SK-N-SH (cell line): Measurements from ENCODE around the gene AARS2. TPM values are rescaled to one million over a fixed set of nuclear protein-coding genes. Genes with fewer than 3 reads are reported as not detected.

ENCODE experiments used
- CTCF ChIA-PET: fragments of 300-600, 350-600 bp; formaldehyde crosslinking; extraction: SDS; loops from one replicate; lab custom pipeline; 2021; lab: Yijun Ruan, JAX
- POLR2A ChIA-PET: fragments of 350-600 bp; sonication (Branson Sonifier 250); formaldehyde crosslinking; extraction: SDS; loops from one replicate; lab custom pipeline; 2020; ENCODE audit warnings: antibody characterized with exemption, inconsistent platforms; lab: Yijun Ruan, JAX
- DNase-seq: peaks from one replicate; pipeline ENCODE4 v3.0.0; 2012
- H2AFZ ChIP-seq: fragments of 200-600 bp; sonication (generic); 2 replicates; pipeline ENCODE4 v1.8.1; 2016; ENCODE audit warnings: antibody characterized with exemption, mild to moderate bottlenecking, low read depth
- H3F3A ChIP-seq: fragments of 200-600 bp; sonication (generic); replicated peaks from 2 replicates; pipeline ENCODE3; 2016; ENCODE audit warnings: antibody characterized with exemption, mild to moderate bottlenecking; ENCODE audit not compliant: insufficient read depth
- H3K27ac ChIP-seq, 2 experiments: fragments of 200-500 bp in 1 of 2; fragments of 200-600 bp in 1 of 2; sonication (Bioruptor generic) in 1 of 2; sonication (generic), shearing (Covaris generic) in 1 of 2; 2 replicates each; pipeline versions ENCODE4 v1.5.1 to v1.6.1; 2014 to 2016; ENCODE audit warnings: low read depth in 2 of 2, inconsistent platforms in 1 of 2, low read length in 1 of 2, mild to moderate bottlenecking in 1 of 2, mixed read lengths in 1 of 2
- H3K27me3 ChIP-seq: fragments of 200-600 bp; sonication (generic), shearing (Covaris generic); 2 replicates; pipeline ENCODE4 v1.6.1; 2016; ENCODE audit warnings: mixed run types; ENCODE audit not compliant: insufficient read depth
- H3K36me3 ChIP-seq, 2 experiments: fragments of 200-500 bp in 1 of 2; fragments of 200-600 bp in 1 of 2; sonication (Bioruptor generic) in 1 of 2; sonication (generic) in 1 of 2; replicated peaks in 1 of 2; 2 replicates each; pipeline versions ENCODE3 to v1.5.1; 2014 to 2016; ENCODE audit warnings: low read length in 1 of 2, mild to moderate bottlenecking in 1 of 2; ENCODE audit not compliant: insufficient read depth in 2 of 2, control insufficient read depth in 1 of 2
- H3K4me1 ChIP-seq, 2 experiments: fragments of 200-500 bp in 1 of 2; fragments of 200-600 bp in 1 of 2; sonication (Bioruptor generic) in 1 of 2; sonication (generic), shearing (Covaris generic) in 1 of 2; 2 replicates each; pipeline versions ENCODE4 v1.5.1 to v1.6.1; 2014 to 2016; ENCODE audit warnings: low read depth in 1 of 2, low read length in 1 of 2, mixed run types in 1 of 2; ENCODE audit not compliant: insufficient read depth in 2 of 2, control insufficient read depth in 1 of 2
- H3K4me2 ChIP-seq: fragments of 200-600 bp; sonication (generic), shearing (Covaris generic); 2 replicates; pipeline ENCODE4 v1.6.1; 2017; ENCODE audit warnings: mixed run types
- H3K4me3 ChIP-seq, 2 experiments: fragments of 200-500 bp in 1 of 2; fragments of 200-600 bp in 1 of 2; sonication (Bioruptor generic) in 1 of 2; sonication (generic), shearing (Covaris generic) in 1 of 2; 2 replicates each; pipeline versions ENCODE4 v1.5.1 to v1.8.1; 2014 to 2016; ENCODE audit warnings: low read depth in 2 of 2, inconsistent platforms in 1 of 2, low read length in 1 of 2, mild to moderate bottlenecking in 1 of 2, mixed read lengths in 1 of 2, moderate library complexity in 1 of 2
- H3K79me2 ChIP-seq: fragments of 200-600 bp; sonication (generic); 2 replicates; pipeline ENCODE4 v1.8.1; 2017; ENCODE audit warnings: mild to moderate bottlenecking; ENCODE audit not compliant: insufficient read depth
- H3K9ac ChIP-seq: fragments of 200-600 bp; sonication (generic); 2 replicates; pipeline ENCODE4 v1.6.1; 2017; ENCODE audit warnings: mixed run types
- H3K9me2 ChIP-seq: fragments of 200-600 bp; sonication (generic); 2 replicates; pipeline ENCODE4 v1.6.1; 2017; ENCODE audit warnings: mixed run types
- H3K9me3 ChIP-seq: fragments of 200-600 bp; sonication (generic); 2 replicates; pipeline ENCODE4 v1.6.1; 2017; ENCODE audit warnings: mixed run types, mild to moderate bottlenecking, moderate library complexity
- H4K20me1 ChIP-seq: fragments of 200-600 bp; sonication (generic); 2 replicates; pipeline ENCODE4 v1.6.1; 2017; ENCODE audit warnings: mild to moderate bottlenecking, mixed run types; ENCODE audit not compliant: insufficient read depth
- FOSL2 ChIP-seq: IDR thresholded peaks from 2 replicates; pipeline ENCODE4 v1.4.0; 2012; ENCODE audit warnings: low read depth, mild to moderate bottlenecking, moderate library complexity, borderline replicate concordance
- IRF3 ChIP-seq: fragments of 150-350 bp; IDR thresholded peaks from 2 replicates; pipeline ENCODE4 v1.6.1; 2016; ENCODE audit warnings: mild to moderate bottlenecking, low read depth, low read length
- POLR2AphosphoS5 ChIP-seq: IDR thresholded peaks from 2 replicates; pipeline ENCODE4 v1.6.1; 2012; ENCODE audit warnings: low read depth, low read length
- RCOR1 ChIP-seq: fragments of 150-350 bp; IDR thresholded peaks from 2 replicates; pipeline ENCODE4 v1.6.1; 2017; ENCODE audit warnings: antibody characterized with exemption, low read length
- SIN3A ChIP-seq: IDR thresholded peaks from 2 replicates; pipeline ENCODE4 v1.6.1; 2012; ENCODE audit warnings: low read depth, mild to moderate bottlenecking, low read length, moderate library complexity, borderline replicate concordance
- TCF12 ChIP-seq: IDR thresholded peaks from 2 replicates; pipeline ENCODE4 v1.4.0; 2012
- ZBTB33 ChIP-seq: IDR thresholded peaks from 2 replicates; pipeline ENCODE4 v1.4.0; 2012; ENCODE audit warnings: low read depth, borderline replicate concordance
- WGBS: methylation state at CpG from one replicate; pipeline ENCODE4 v1.1.6; 2017; ENCODE audit warnings: low lambda C conversion rate; 5-methylcytosine and 5-hydroxymethylcytosine counted together
- polyA plus RNA-seq, 3 experiments: library from polyadenylated mRNA; depleted of rRNA; stranded (reverse); fragments of >200 nt; gene quantifications; 2 replicates each; pipeline ENCODE4 v1.2.3, GENCODE V29; 2012
- TF ChIP-seq, protein P1 (sequence below): fragments of 150-350 bp; IDR thresholded peaks from 2 replicates; pipeline ENCODE4 v1.6.1; 2017; ENCODE audit warnings: antibody characterized with exemption, low read length, low read depth, borderline replicate concordance
- TF ChIP-seq, protein P2 (sequence below): IDR thresholded peaks from 2 replicates; pipeline ENCODE4 v1.6.1; 2012; ENCODE audit warnings: mild to moderate bottlenecking, low read depth, low read length, moderate library complexity

AARS2 gene
- polyA plus RNA-seq, 1 of the 3 experiments (the other 2 are of a cell fraction), result 9.5 TPM

DNA sequence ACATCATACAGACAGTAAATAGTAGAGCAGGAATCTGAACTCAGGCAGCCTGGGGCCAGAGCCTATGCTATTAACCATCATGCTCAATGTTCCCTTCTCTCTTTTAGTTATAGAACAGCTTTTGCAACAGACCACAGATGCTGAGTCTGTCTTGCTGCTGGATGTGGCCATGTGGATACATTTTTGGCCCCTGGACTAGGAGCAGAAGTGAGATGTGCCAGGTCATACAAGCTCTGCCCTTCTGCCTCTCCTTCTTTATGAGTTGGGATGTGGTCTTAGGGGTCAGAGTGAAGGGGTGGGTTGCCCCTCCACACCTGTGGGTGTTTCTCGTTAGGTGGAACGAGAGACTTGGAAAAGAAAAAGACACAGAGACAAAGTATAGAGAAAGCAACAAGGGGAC lies 14.6 kb upstream of the AARS2 start:
- Histone ChIP-seq H3K4me2 (no peak overlapping the region), H3K9me2 (no peaks in the 10 kb centered on the region), H3F3A (no peaks in the 10 kb centered on the region), H3K9ac (no peak overlapping the region), H3K4me1 (peaks cover 0 to 3% of the 10 kb centered on the region in 2 experiments; a peak in 1 of 4 replicates), H3K27ac (no peak overlapping the region), H3K79me2 (no peaks in the 10 kb centered on the region), H2AFZ (no peak overlapping the region), H3K36me3 (no peaks in the 10 kb centered on the region), H3K4me3 (no peak overlapping the region), H4K20me1 (no peaks in the 10 kb centered on the region)
- DNase-seq, result no peak
- CTCF ChIA-PET, result interaction anchor here (0.9 to 1.6 kb wide), 6 partner anchors 11 to 177 kb away, joined by 3 to 8 read pairs (median 4); partner anchors contain the start of genes AARS2 and SPATS1
- no peak for TF ChIP-seq SIN3A
- TF ChIP-seq, protein P1, sequence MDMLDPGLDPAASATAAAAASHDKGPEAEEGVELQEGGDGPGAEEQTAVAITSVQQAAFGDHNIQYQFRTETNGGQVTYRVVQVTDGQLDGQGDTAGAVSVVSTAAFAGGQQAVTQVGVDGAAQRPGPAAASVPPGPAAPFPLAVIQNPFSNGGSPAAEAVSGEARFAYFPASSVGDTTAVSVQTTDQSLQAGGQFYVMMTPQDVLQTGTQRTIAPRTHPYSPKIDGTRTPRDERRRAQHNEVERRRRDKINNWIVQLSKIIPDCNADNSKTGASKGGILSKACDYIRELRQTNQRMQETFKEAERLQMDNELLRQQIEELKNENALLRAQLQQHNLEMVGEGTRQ, result no peak
- TF ChIP-seq RCOR1, result no peak
- TF ChIP-seq, protein P2, sequence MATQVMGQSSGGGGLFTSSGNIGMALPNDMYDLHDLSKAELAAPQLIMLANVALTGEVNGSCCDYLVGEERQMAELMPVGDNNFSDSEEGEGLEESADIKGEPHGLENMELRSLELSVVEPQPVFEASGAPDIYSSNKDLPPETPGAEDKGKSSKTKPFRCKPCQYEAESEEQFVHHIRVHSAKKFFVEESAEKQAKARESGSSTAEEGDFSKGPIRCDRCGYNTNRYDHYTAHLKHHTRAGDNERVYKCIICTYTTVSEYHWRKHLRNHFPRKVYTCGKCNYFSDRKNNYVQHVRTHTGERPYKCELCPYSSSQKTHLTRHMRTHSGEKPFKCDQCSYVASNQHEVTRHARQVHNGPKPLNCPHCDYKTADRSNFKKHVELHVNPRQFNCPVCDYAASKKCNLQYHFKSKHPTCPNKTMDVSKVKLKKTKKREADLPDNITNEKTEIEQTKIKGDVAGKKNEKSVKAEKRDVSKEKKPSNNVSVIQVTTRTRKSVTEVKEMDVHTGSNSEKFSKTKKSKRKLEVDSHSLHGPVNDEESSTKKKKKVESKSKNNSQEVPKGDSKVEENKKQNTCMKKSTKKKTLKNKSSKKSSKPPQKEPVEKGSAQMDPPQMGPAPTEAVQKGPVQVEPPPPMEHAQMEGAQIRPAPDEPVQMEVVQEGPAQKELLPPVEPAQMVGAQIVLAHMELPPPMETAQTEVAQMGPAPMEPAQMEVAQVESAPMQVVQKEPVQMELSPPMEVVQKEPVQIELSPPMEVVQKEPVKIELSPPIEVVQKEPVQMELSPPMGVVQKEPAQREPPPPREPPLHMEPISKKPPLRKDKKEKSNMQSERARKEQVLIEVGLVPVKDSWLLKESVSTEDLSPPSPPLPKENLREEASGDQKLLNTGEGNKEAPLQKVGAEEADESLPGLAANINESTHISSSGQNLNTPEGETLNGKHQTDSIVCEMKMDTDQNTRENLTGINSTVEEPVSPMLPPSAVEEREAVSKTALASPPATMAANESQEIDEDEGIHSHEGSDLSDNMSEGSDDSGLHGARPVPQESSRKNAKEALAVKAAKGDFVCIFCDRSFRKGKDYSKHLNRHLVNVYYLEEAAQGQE, result no peak
- TF ChIP-seq IRF3, result no peak
- TF ChIP-seq ZBTB33, result no peak
- no peak for TF ChIP-seq FOSL2
- TF ChIP-seq POLR2AphosphoS5, result no peak
- no peak for TF ChIP-seq TCF12
- TF ChIP-seq, all 33 proteins: peak for 0
- peaks cover 28% of the 10 kb centered on the region for H3K27me3 ChIP-seq
- H3K9me3 ChIP-seq, result no peaks in the 10 kb centered on the region
- POLR2A ChIA-PET, result no interaction called here
- 53% methylated on average over 2 of the region's 2 CpGs for WGBS
